ENCODE data around the gene PDZD7. TPM values are rescaled to one million over a fixed set of nuclear protein-coding genes. Genes with fewer than 3 reads are reported as not detected.

Gene PDZD7
- total RNA-seq, 1 donor from 2014 or later, result 0.53 TPM

GRCh38 chr10:101063548-101064414, 32.9 kb upstream of the PDZD7 start:
- H3K4me3 ChIP-seq, result peak overlapping the region in 1 of 2 donors; percentile 79
- H3K27ac ChIP-seq, result peak overlapping the region in 1 of 2 donors; percentile 98
- peaks cover 15 to 50% of the 10 kb centered on the region in 2 donors for H3K4me1 ChIP-seq
- no peak for DNase-seq (ENCODE audit: low spot score in 2 of 2)
- TF ChIP-seq CTCF (IDR thresholded peaks at IDR 0.05), result no peak
- H3K36me3 ChIP-seq, result no peaks in the 10 kb centered on the region
- H3K27me3 ChIP-seq, result no peaks in the 10 kb centered on the region
- no peaks in the 10 kb centered on the region for H3K9me3 ChIP-seq
- intact Hi-C loops (cut with DNase I), result loop anchor here (5.0 to 10.0 kb wide), 3 partner anchors 151 to 991 kb away; partner anchors contain the start of genes ARMH3 and SLF2

GRCh38 chr10:101063050-101063525, 32.2 kb upstream of the PDZD7 start:
- DNase-seq (ENCODE audit: low spot score in 2 of 2), result no peak
- Histone ChIP-seq H3K4me3 (peak overlapping the region; percentile 60 to 79), H3K4me1 (peaks cover 15 to 50% of the 10 kb centered on the region in 2 donors), H3K27me3 (no peaks in the 10 kb centered on the region), H3K36me3 (no peaks in the 10 kb centered on the region), H3K27ac (peak overlapping the region; percentile 96 to 98), H3K9me3 (no peaks in the 10 kb centered on the region)
- intact Hi-C loops (cut with DNase I), result loop anchor here (5.0 to 10.0 kb wide), 3 partner anchors 151 to 992 kb away; partner anchors contain the start of genes ARMH3 and SLF2
- TF ChIP-seq CTCF (IDR thresholded peaks at IDR 0.05), result no peak

GRCh38 chr10:101062232-101063049, 31.5 kb upstream of the PDZD7 start:
- Histone ChIP-seq H3K36me3 (no peaks in the 10 kb centered on the region), H3K4me3 (peak overlapping the region; percentile 60 to 79), H3K27ac (peak overlapping the region; percentile 96 to 98), H3K9me3 (no peaks in the 10 kb centered on the region), H3K4me1 (peaks cover 15 to 46% of the 10 kb centered on the region in 2 donors), H3K27me3 (no peaks in the 10 kb centered on the region)
- peak; percentile 43 to 80 (median 64) for TF ChIP-seq CTCF (IDR thresholded peaks at IDR 0.05)
- intact Hi-C loops (cut with DNase I), result loop anchor here (5.0 to 10.0 kb wide), 3 partner anchors 150 to 992 kb away; partner anchors contain the start of genes ARMH3 and SLF2
- DNase-seq (ENCODE audit: low spot score in 2 of 2), result no peak

GRCh38 chr10:101061624-101062231, 30.8 kb upstream of the PDZD7 start, which contains the start of gene KAZALD1:
Gene KAZALD1, plus strand, starts transcription at chr10:101061989. Its CDS starts 604 bp downstream, at chr10:101062593.
- Histone ChIP-seq H3K4me3 (peak within 1 kb of the TSS; percentile 60 to 79), H3K9me3 (no peaks in the 10 kb centered on the region), H3K36me3 (no peaks in the 10 kb centered on the region), H3K27me3 (no peaks in the 10 kb centered on the region), H3K4me1 (peaks cover 9 to 39% of the 10 kb centered on the region in 2 donors), H3K27ac (peak within 1 kb of the TSS; percentile 96 to 98)
- peak in 1 of 2 donors; percentile 79 for DNase-seq (ENCODE audit: low spot score in 2 of 2)
- intact Hi-C loops (cut with DNase I), result loop anchor here (1.0 to 10.0 kb wide), 5 partner anchors 30 to 993 kb away; partner anchors contain the start of genes ARMH3, LZTS2, PDZD7 and SFXN3
- no peak for TF ChIP-seq CTCF (IDR thresholded peaks at IDR 0.05)

Data from ascending aorta (tissue), 2 donors.